ENCODE measurements around the gene ATP1A3. TPM values are rescaled to one million over a fixed set of nuclear protein-coding genes. Genes with fewer than 3 reads are reported as not detected.

The ATP1A3 gene
- total RNA-seq, 1 experiment from 2014 or later: 4.0 TPM

- peak; percentile 38 for DNase-seq
- H3K9ac ChIP-seq (ENCODE audit: low read length): no peak overlapping the region
- H3K4me3 ChIP-seq (ENCODE audit: low read length): no peak overlapping the region
- intact Hi-C loops (cut with micrococcal nuclease): no loop called here
- H3K4me1 ChIP-seq (ENCODE audit: insufficient read depth, low read length): no peaks in the 10 kb centered on the region
- TF ChIP-seq EZH2 (IDR thresholded peaks at IDR 0.05; ENCODE audit: low read length, unreplicated experiment): no peak
- TF ChIP-seq CTCF (conservative IDR thresholded peaks at IDR 0.05; ENCODE audit: low read depth, low read length): peak; percentile 57
- no peak for TF ChIP-seq EZH2phosphoT487 (IDR thresholded peaks at IDR 0.05; ENCODE audit: borderline replicate concordance, low read length)
- H4K20me1 ChIP-seq (ENCODE audit: low read length): no peaks in the 10 kb centered on the region
- ChIA-PET POLR2A (ENCODE audit: unreplicated experiment) (no interaction called here), CTCF (no interaction called here)
- H3F3A ChIP-seq (ENCODE audit: low read length, unreplicated experiment): no peaks in the 10 kb centered on the region
- no peak for ATAC-seq
- no peaks in the 10 kb centered on the region for H3K9me2 ChIP-seq (replicated peaks; ENCODE audit: low read length)
- no peak overlapping the region for H3K27ac ChIP-seq (ENCODE audit: low read length)
- BruUV-seq (replicated peaks): no TSS peak
- no peaks in the 10 kb centered on the region for H3K9me3 ChIP-seq (ENCODE audit: low read length)
- peaks cover 38% of the 10 kb centered on the region for H3K27me3 ChIP-seq (ENCODE audit: low read length)
- no peaks in the 10 kb centered on the region for H3K79me2 ChIP-seq (ENCODE audit: low read length)
- H3K4me2 ChIP-seq (ENCODE audit: low read length): no peak overlapping the region
- H2AFZ ChIP-seq (ENCODE audit: low read length): no peak overlapping the region
- H3K36me3 ChIP-seq (ENCODE audit: low read depth, low read length): no peaks in the 10 kb centered on the region
Measured at GRCh38 chr19:41998246-41999020, 4.4 kb upstream of the ATP1A3 start.

- intact Hi-C loops (cut with micrococcal nuclease): loop anchor here (2.0 kb wide), 1 partner anchor 35 kb away; no protein-coding TSS in a partner anchor
- H3K4me3 ChIP-seq (ENCODE audit: low read length): no peak overlapping the region
- H4K20me1 ChIP-seq (ENCODE audit: low read length): no peaks in the 10 kb centered on the region
- ATAC-seq (no peak), DNase-seq (no peak)
- no peaks in the 10 kb centered on the region for H3K4me1 ChIP-seq (ENCODE audit: insufficient read depth, low read length)
- H3K9me2 ChIP-seq (replicated peaks; ENCODE audit: low read length): no peaks in the 10 kb centered on the region
- H3K79me2 ChIP-seq (ENCODE audit: low read length): no peaks in the 10 kb centered on the region
- no peak for TF ChIP-seq EZH2 (IDR thresholded peaks at IDR 0.05; ENCODE audit: low read length, unreplicated experiment)
- TF ChIP-seq CTCF (conservative IDR thresholded peaks at IDR 0.05; ENCODE audit: low read depth, low read length): no peak
- TF ChIP-seq EZH2phosphoT487 (IDR thresholded peaks at IDR 0.05; ENCODE audit: borderline replicate concordance, low read length): no peak
- H3K36me3 ChIP-seq (ENCODE audit: low read depth, low read length): no peaks in the 10 kb centered on the region
- no TSS peak for BruUV-seq (replicated peaks)
- no peak overlapping the region for H2AFZ ChIP-seq (ENCODE audit: low read length)
- H3K9me3 ChIP-seq (ENCODE audit: low read length): no peaks in the 10 kb centered on the region
- no peaks in the 10 kb centered on the region for H3F3A ChIP-seq (ENCODE audit: low read length, unreplicated experiment)
- no peak overlapping the region for H3K9ac ChIP-seq (ENCODE audit: low read length)
- CTCF ChIA-PET: no interaction called here
- peaks cover 38% of the 10 kb centered on the region for H3K27me3 ChIP-seq (ENCODE audit: low read length)
- POLR2A ChIA-PET (ENCODE audit: unreplicated experiment): no interaction called here
- H3K4me2 ChIP-seq (ENCODE audit: low read length): no peak overlapping the region
- H3K27ac ChIP-seq (ENCODE audit: low read length): no peak overlapping the region
Measured at GRCh38 chr19:41997851-41998229, 3.8 kb upstream of the ATP1A3 start.

All from PC-3 (cell line).